OCI-M1 (cell line): ENCODE results near the gene AGT.
"Not testable (repeated sequence)": the region's sequence is repeated elsewhere in the genome, so short reads cannot be mapped to it uniquely, and the experiment has no call there.

Experiments
- DNase-seq: peaks from one replicate; lab custom pipeline; 2025; lab: John Stamatoyannopoulos, UW

Gene AGT

GRCh38 chr1:230744382-230744781 lies 30.5 kb upstream of the AGT start:
- DNase-seq: no peak

GRCh38 chr1:230743899-230744298 lies 30.0 kb upstream of the AGT start:
- no peak for DNase-seq

- DNase-seq: no peak
Measured at GRCh38 chr1:230739564-230740290, 25.8 kb upstream of the AGT start.

DNA sequence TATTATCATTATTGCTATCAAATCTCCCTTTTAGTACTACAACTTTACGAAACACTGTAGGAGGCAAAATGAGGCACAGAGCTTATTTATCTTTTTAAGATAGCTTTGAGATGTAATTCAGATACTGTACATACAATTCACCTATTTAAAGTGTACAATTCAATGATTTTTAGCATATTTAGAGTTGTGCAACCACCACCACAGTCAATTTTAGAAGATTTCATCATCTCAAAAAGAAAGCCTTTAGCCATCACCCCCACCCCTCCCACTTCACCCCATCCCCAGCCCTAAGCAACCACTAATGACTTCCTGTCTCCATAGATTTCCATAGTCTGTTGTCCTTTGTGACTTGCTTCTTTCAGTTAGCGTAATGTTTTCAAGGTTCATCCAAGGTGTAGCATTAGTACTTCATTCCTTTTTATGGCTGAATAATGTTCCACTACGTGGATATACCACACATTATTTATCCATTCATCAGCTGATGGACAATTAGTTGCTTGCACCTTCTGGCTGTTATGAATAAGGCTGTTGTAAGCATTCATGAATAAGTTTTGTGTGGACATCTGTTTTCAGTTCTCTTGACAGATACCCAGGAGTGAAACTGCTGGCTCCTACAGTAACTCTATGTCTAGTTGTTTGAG lies 23.8 kb upstream of the AGT start:
- DNase-seq: no peak

DNA sequence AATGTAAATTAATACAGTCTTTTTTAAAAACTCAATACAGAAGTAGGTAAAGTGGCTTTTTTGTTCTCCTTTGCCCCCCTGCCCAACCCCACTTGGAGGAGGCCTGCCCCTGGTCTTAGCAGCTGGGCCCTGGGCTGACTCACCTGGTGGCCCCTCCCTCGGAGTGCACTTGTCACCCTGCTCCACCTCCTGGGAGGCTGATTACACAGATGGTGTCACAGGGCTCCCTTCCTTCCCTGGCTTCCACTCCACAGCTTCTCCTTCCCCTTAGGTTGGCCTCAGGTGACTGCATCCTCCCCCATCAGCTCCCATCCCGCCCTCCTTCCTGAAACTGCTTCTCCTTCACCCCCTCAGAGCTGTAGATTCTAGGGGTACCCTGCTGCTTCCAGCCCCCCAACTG lies 21.5 kb upstream of the AGT start:
- no peak for DNase-seq

GRCh38 chr1:230730977-230731376 lies 17.1 kb upstream of the AGT start:
- DNase-seq: no peak

GRCh38 chr1:230728710-230729392 lies 14.9 kb upstream of the AGT start:
- DNase-seq: no peak

DNA sequence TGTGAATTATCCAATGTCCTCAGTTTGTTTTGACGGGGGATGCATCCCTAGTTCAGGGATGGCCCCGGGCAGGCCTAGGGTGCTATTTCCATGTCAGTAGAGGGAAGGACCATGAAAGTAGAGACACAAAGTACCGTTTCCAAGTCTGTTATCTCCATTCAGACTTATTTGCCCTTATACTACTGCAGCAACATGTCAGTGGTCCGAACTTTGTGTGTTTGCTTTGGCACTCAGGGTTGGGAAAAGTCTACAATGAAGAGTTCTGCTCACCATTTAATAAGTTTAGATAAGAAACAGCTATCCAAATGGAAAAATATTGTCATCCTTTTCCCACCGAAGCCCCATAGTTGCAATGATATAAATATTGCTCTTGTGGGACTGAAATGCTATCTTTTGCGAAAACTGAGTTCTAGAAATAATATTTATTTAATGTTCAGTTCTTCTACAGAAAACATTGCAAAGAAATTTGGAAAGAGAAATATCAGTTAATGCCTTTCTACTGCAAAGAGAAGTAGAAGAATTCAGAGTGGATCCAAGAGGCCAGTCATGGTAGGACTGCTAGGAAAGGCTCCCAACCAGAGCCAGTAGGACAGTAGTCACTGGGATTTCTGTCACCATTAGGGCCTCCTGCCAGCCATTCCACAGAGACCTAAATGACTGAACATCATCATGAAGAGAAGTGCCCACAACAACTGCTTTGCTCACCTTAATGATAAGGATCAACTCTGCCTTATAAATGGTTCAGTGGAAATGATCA lies 11.5 kb upstream of the AGT start:
- no peak for DNase-seq

DNA sequence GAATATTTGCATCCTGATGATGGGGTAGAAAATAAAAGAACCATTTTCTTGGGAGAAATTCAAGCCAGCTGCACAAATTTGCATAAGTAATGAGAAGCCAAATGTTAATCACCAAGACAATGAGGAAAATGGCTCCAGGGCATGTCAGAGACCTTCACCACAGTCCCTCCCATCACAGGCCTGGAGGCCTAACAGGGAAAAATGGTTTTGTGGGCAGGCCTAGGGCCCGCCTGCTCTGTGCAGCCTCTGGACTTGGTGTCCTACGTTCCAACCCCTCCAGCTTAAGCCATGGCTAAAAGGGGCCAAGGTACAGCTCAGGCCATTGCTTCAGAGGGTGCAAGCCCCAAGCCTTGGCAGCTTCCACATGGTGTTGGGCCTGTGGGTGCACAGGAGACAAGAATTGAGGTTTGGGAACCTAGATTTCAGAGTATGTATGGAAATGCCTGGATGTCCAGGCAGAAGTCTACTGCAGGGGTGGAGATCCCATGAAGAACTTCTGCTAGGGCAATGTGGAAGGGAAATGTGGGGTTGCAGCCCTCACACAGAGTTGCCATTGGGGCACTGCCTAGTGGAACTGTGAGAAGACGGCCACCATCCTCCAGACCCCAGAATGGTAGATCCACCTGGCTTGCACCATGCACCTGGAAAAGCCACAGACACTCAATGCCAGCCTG lies 8.1 kb upstream of the AGT start:
- DNase-seq: not testable (repeated sequence)

DNA sequence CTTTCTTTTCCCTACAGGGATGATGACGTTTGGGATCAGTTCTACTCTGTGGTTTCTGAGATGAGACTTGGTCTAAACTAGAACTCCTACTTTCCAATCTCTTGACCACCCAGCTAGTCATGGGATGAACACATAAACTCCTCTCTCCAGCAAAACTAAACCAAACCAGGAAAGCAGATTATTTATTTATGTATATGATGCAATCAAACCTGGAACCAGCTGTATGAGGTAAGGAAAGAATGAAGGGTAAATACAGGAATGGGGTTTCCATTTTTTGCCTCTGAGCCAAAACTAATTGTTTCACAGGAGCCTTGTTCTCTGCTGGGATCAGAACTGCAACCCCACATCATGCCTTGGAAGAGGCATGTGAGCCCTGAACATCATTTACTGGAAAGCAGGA lies 3.3 kb upstream of the AGT start:
- no peak for DNase-seq

- not testable (repeated sequence) for DNase-seq
Measured at GRCh38 chr1:230716453-230716852, 2.5 kb upstream of the AGT start.

DNA sequence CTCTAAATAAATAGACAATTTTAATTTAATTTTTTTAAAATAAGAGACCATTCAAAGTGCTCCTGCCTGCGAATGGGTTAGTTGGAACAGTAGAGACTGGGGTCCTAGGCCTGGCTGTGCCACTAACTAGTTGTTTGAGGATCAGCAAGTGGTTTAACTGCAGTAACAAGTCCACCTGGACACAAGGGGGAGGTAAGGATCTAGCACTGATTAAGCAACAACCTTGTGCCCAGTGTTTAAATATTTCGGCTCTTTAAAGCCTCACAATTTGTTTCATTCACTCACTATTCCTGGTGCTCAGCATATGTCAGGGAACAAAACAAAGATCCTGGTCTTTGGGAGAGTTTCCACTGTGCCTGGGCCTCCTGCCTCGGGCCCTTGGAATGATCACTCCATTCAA lies 1.6 kb upstream of the AGT start:
- no peak for DNase-seq

DNA sequence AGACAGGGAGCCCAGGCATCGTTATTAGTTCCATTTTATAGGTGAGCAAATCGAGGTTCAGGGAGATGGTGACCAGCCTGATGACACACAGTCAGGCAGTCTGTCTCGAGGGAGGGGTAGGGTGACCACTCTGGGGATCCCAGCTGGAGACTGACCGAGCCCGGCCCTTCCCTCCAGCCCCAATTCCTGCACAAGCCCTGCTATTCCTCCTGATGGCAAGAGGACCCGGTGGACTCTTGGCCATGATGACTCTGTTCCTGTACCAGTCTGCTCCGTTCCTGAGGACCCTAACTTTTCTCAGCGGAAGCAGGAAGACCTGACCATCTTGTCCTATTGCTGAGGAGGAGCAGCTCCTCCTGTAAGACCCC lies 391 bp downstream of the AGT start:
- DNase-seq: no peak

- no peak for DNase-seq
Measured at GRCh38 chr1:230713138-230713537, 784 bp downstream of the AGT start.

GRCh38 chr1:230712470-230712942 lies 1.4 kb downstream of the AGT start:
- DNase-seq: no peak

- DNase-seq: peak; percentile 10
Measured at GRCh38 chr1:230711245-230711644, 2.7 kb downstream of the AGT start.

DNA sequence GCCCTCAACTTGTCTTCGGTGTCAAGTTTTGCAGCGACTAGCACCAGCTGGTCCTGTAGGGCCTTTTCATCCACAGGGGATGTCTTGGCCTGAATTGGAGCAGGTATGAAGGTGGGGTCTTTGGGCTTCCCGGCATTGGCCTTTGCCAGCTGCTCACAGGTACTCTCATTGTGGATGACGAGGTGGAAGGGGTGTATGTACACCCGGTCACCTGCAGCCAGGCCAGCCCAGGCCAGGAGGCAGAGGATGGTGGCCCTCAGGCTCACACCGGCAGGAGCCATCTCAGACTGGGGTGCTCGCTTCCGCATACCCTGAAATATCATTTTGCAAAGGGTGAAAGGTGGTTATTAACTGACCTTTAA lies 3.4 kb downstream of the AGT start:
- no peak for DNase-seq

- no peak for DNase-seq
Measured at GRCh38 chr1:230709619-230710542, 4.0 kb downstream of the AGT start.

GRCh38 chr1:230708631-230709580 lies 5.0 kb downstream of the AGT start:
- peak; percentile 28 for DNase-seq
